A549 (cell line): ENCODE results near the gene HOXA4.

Experiments used
- CBX8 ChIP-seq: fragments of 200-600 bp; sonication (generic); IDR thresholded peaks from 2 replicates; pipeline ENCODE4 v1.6.1; 2016
- EP300 ChIP-seq, 2 experiments: fragments of >200 bp; sonication (Bioruptor Twin); formaldehyde crosslinking; IDR thresholded peaks; 2 replicates in 1 of 2; 3 replicates in 1 of 2; pipeline ENCODE4 v1.6.1; 2016 to 2017
- HOXA7 ChIP-seq: fragments of 250-450 bp; sonication (Bioruptor Pico); IDR thresholded peaks from 2 replicates; pipeline ENCODE4 v1.5.0; 2020; ENCODE audit warnings: mild to moderate bottlenecking, moderate library complexity
- JUN ChIP-seq, 2 experiments: fragments of >200 bp; sonication (Bioruptor Twin); formaldehyde crosslinking; IDR thresholded peaks; 2 replicates in 1 of 2; 3 replicates in 1 of 2; pipeline ENCODE4 v1.6.1; 2016 to 2017
- KDM1A ChIP-seq: fragments of 200-600 bp; sonication (generic); IDR thresholded peaks from 2 replicates; pipeline ENCODE4 v1.6.1; 2016; ENCODE audit warnings: low read depth, mild to moderate bottlenecking
- NR3C1 ChIP-seq: fragments of >200 bp; sonication (Bioruptor Twin); formaldehyde crosslinking; IDR thresholded peaks from 3 replicates; pipeline ENCODE4 v1.6.1; 2017
- POLR2A ChIP-seq: IDR thresholded peaks from 2 replicates; pipeline ENCODE4 v1.6.1; 2012; ENCODE audit warnings: mild to moderate bottlenecking, low read length
- SREBF2 ChIP-seq: fragments of 450-650 bp; IDR thresholded peaks from 2 replicates; pipeline ENCODE4 v1.6.1; 2014; ENCODE audit warnings: mild to moderate bottlenecking, moderate library complexity
- TP53 ChIP-seq: fragments of 250-450 bp; sonication (Bioruptor Pico); IDR thresholded peaks from 2 replicates; pipeline ENCODE4 v1.5.0; 2021; ENCODE audit warnings: mild to moderate bottlenecking, moderate library complexity
- USF2 ChIP-seq: fragments of 450-650 bp; IDR thresholded peaks from 2 replicates; pipeline ENCODE4 v1.6.1; 2014; ENCODE audit warnings: antibody characterized with exemption
- TF ChIP-seq, protein P1 (sequence below): fragments of >200 bp; sonication (Bioruptor Twin); formaldehyde crosslinking; IDR thresholded peaks from 3 replicates; pipeline ENCODE4 v1.5.1; 2016

DNA sequence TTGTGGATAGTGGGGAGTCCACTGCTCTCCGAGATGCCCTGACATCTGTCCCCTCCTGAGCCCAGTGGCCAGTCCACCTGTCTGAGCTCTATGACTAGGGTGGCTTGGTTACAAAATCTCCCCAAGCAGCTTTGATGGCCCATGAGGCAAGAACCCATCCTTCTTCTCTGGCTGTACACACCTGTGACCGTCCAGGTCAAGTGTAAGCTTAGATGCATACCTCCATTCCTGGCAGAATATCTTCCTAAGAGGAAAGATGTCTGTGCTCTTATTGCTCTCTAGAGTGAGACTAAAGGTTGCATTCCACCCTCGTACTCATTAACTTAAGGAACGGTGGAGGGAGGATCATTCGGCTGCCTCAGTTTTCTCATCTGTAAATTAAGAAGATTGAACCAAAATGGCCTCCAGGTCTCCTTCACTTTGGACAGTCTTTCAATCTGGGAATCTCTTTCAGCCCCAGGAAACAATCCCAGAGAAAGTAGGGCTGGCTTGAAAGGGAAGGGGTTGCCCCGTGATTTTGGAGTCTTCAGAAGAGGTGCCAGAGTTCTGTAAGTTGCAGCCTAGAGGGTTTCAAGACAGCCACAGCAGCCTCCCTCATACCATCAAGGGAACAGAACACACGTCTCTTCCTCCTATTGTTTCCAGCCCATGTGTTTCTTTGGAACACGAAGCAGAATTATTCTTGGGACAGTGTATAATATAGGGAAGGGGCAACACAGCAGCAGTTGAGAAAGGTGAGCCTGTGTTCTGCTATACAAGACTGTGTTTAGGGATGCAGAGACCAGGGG is 5.5 kb downstream of the HOXA4 start:
- TF ChIP-seq, protein P1, sequence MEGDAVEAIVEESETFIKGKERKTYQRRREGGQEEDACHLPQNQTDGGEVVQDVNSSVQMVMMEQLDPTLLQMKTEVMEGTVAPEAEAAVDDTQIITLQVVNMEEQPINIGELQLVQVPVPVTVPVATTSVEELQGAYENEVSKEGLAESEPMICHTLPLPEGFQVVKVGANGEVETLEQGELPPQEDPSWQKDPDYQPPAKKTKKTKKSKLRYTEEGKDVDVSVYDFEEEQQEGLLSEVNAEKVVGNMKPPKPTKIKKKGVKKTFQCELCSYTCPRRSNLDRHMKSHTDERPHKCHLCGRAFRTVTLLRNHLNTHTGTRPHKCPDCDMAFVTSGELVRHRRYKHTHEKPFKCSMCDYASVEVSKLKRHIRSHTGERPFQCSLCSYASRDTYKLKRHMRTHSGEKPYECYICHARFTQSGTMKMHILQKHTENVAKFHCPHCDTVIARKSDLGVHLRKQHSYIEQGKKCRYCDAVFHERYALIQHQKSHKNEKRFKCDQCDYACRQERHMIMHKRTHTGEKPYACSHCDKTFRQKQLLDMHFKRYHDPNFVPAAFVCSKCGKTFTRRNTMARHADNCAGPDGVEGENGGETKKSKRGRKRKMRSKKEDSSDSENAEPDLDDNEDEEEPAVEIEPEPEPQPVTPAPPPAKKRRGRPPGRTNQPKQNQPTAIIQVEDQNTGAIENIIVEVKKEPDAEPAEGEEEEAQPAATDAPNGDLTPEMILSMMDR = no peak
- TF ChIP-seq CBX8 (no peak), KDM1A (no peak), POLR2A (no peak), SREBF2 (no peak), NR3C1 (no peak), USF2 (no peak), HOXA7 (CRISPR knock-in tag) (no peak), EP300 (IDR thresholded peaks at IDR 0.05) (no peak), TP53 (CRISPR knock-in tag) (no peak), JUN (IDR thresholded peaks at IDR 0.05) (no peak)
